ENCODE data around the gene SPATS2.

DNA sequence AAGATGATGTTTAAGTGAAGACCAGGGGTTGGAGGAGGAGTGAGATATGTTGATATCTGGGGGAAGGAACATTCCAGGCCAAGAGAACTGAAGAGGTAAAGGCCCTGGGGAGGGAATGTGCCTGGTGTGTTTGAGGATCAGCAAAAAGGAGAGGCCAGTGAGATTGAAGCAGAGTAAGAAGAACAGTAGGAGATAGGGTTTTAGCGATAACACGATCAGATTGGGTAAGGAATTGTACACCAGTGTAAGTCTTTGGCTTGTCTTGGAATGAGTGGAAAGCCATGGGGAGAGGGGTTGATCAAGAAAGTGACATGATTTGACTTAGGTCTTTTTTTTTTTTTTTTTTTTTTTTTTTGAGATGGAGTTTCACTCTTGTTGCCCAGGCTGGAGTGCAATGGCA lies 39.4 kb upstream of the SPATS2 start:
- no peak for TF ChIP-seq ZNF274 (IDR thresholded peaks at IDR 0.05; ENCODE audit: low read depth, low read length)
- TF ChIP-seq YY1 (IDR thresholded peaks at IDR 0.05; ENCODE audit: insufficient read depth, insufficient read length): no peak
- no peak for TF ChIP-seq SUZ12 (IDR thresholded peaks at IDR 0.05; ENCODE audit: extremely low read depth, insufficient read depth, insufficient read length)
